Nephron progenitor cell (in vitro differentiated cells): ENCODE data around the gene SH3BP5L.

Experiments used
- DNase-seq: peaks from one replicate; pipeline ENCODE4 v3.0.0; 2021
- H3K27ac Mint-ChIP-seq: 2 replicates; pipeline ENCODE4 v1.8.0; 2021; ENCODE audit warnings: mild to moderate bottlenecking, moderate library complexity, mixed read lengths
- H3K27me3 Mint-ChIP-seq: 2 replicates; pipeline ENCODE4 v1.8.0; 2021; ENCODE audit warnings: mild to moderate bottlenecking, low read depth, mixed read lengths; ENCODE audit not compliant: poor library complexity
- H3K36me3 Mint-ChIP-seq: 2 replicates; pipeline ENCODE4 v1.8.0; 2021; ENCODE audit warnings: low read depth, mixed read lengths
- H3K4me1 Mint-ChIP-seq: 2 replicates; pipeline ENCODE4 v1.8.0; 2021; ENCODE audit warnings: mixed read lengths
- H3K4me3 Mint-ChIP-seq: 2 replicates; pipeline ENCODE4 v1.8.0; 2021; ENCODE audit warnings: mild to moderate bottlenecking, moderate library complexity, mixed read lengths
- H3K9me3 Mint-ChIP-seq: 2 replicates; pipeline ENCODE4 v1.8.0; 2021; ENCODE audit warnings: mild to moderate bottlenecking, moderate library complexity, mixed read lengths
- TF ChIP-seq, protein P1 (sequence below): fragments of 200-600 bp; sonication (generic); IDR thresholded peaks from 2 replicates; pipeline ENCODE4 v1.5.0; 2021; ENCODE audit warnings: antibody characterized with exemption

Gene SH3BP5L

GRCh38 chr1:248825909-248826760 is at the start of gene SH3BP5L:
Gene SH3BP5L (minus strand): TSS chr1:248825915. CDS start chr1:248824935, 980 bp downstream.
- H3K4me1 Mint-ChIP-seq = peaks cover 49% of the 10 kb centered on the region
- H3K27me3 Mint-ChIP-seq = peaks cover 17% of the 10 kb centered on the region
- peaks cover 18% of the 10 kb centered on the region for H3K36me3 Mint-ChIP-seq
- H3K4me3 Mint-ChIP-seq = peak within 1 kb of the TSS; percentile 99
- peaks cover 2% of the 10 kb centered on the region for H3K9me3 Mint-ChIP-seq
- TF ChIP-seq, protein P1, sequence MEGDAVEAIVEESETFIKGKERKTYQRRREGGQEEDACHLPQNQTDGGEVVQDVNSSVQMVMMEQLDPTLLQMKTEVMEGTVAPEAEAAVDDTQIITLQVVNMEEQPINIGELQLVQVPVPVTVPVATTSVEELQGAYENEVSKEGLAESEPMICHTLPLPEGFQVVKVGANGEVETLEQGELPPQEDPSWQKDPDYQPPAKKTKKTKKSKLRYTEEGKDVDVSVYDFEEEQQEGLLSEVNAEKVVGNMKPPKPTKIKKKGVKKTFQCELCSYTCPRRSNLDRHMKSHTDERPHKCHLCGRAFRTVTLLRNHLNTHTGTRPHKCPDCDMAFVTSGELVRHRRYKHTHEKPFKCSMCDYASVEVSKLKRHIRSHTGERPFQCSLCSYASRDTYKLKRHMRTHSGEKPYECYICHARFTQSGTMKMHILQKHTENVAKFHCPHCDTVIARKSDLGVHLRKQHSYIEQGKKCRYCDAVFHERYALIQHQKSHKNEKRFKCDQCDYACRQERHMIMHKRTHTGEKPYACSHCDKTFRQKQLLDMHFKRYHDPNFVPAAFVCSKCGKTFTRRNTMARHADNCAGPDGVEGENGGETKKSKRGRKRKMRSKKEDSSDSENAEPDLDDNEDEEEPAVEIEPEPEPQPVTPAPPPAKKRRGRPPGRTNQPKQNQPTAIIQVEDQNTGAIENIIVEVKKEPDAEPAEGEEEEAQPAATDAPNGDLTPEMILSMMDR = peak; percentile 34
- DNase-seq = peak; percentile 84
- peak within 1 kb of the TSS; percentile 100 for H3K27ac Mint-ChIP-seq

- TF ChIP-seq, protein P1 = no peak
- Mint-ChIP-seq H3K4me1 (peaks cover 5% of the 10 kb centered on the region), H3K27me3 (peaks cover 23% of the 10 kb centered on the region), H3K4me3 (peak overlapping the region; percentile 97), H3K9me3 (peaks cover 7% of the 10 kb centered on the region), H3K27ac (peak overlapping the region; percentile 99), H3K36me3 (no peaks in the 10 kb centered on the region)
- peak; percentile 77 for DNase-seq
Measured at GRCh38 chr1:248873993-248874533, 48.3 kb upstream of the SH3BP5L start.

- H3K27ac Mint-ChIP-seq = peak overlapping the region; percentile 99
- TF ChIP-seq, protein P1 = no peak
- peak; percentile 98 for DNase-seq
- peaks cover 7% of the 10 kb centered on the region for H3K9me3 Mint-ChIP-seq
- peak overlapping the region; percentile 97 for H3K4me3 Mint-ChIP-seq
- peaks cover 5% of the 10 kb centered on the region for H3K4me1 Mint-ChIP-seq
- H3K27me3 Mint-ChIP-seq = peaks cover 19% of the 10 kb centered on the region
- H3K36me3 Mint-ChIP-seq = no peaks in the 10 kb centered on the region
Measured at GRCh38 chr1:248873409-248873992, 47.8 kb upstream of the SH3BP5L start.

GRCh38 chr1:248872752-248873408 is 47.2 kb upstream of the SH3BP5L start:
- Mint-ChIP-seq H3K9me3 (peaks cover 7% of the 10 kb centered on the region), H3K4me3 (peak overlapping the region; percentile 97), H3K4me1 (peaks cover 5% of the 10 kb centered on the region), H3K27ac (peak overlapping the region; percentile 99), H3K27me3 (peaks cover 19% of the 10 kb centered on the region), H3K36me3 (no peaks in the 10 kb centered on the region)
- TF ChIP-seq, protein P1 = no peak
- peak; percentile 70 for DNase-seq

- DNase-seq = no peak
- H3K27ac Mint-ChIP-seq = no peak overlapping the region
- H3K4me3 Mint-ChIP-seq = peak overlapping the region; percentile 97
- peaks cover 19% of the 10 kb centered on the region for H3K27me3 Mint-ChIP-seq
- no peaks in the 10 kb centered on the region for H3K36me3 Mint-ChIP-seq
- H3K9me3 Mint-ChIP-seq = peaks cover 7% of the 10 kb centered on the region
- TF ChIP-seq, protein P1 = no peak
- peaks cover 5% of the 10 kb centered on the region for H3K4me1 Mint-ChIP-seq
Measured at GRCh38 chr1:248871837-248872401, 46.2 kb upstream of the SH3BP5L start.
